Natural killer cell (primary cell): Measurements from ENCODE around the gene PDPN. TPM values are rescaled to one million over a fixed set of nuclear protein-coding genes. Genes with fewer than 3 reads are reported as not detected.

ENCODE experiments used
- ATAC-seq, 3 donors: fragments of 150-1000 bp in 2 of 3; fragments of 200-7000 bp in 1 of 3; cut with Tn5 transposase; 1 replicate in 1 of 3; 2 replicates in 2 of 3; pipeline ENCODE4 v1.10.0; 2021; ENCODE audit warnings: mild to moderate bottlenecking in 2 of 3, moderate library complexity in 2 of 3
- DNase-seq, 2 donors: peaks; one replicate each; pipeline versions ENCODE4 v3.0.0 to v3.0.0-alpha.2; 2013 to 2021; ENCODE audit warnings: mixed read lengths in 1 of 2
- H3K27ac ChIP-seq: one replicate; pipeline ENCODE4 v1.5.1; 2013; ENCODE audit warnings: mild to moderate bottlenecking, low read length
- H3K27me3 ChIP-seq: one replicate; pipeline ENCODE4 v1.6.1; 2013; ENCODE audit warnings: low read length; ENCODE audit not compliant: control insufficient read depth, insufficient read depth
- H3K36me3 ChIP-seq: one replicate; pipeline ENCODE4 v1.6.1; 2013; ENCODE audit warnings: low read length; ENCODE audit not compliant: control insufficient read depth, insufficient read depth
- H3K4me1 ChIP-seq: one replicate; pipeline ENCODE4 v1.6.1; 2013; ENCODE audit warnings: low read length; ENCODE audit not compliant: control insufficient read depth, insufficient read depth
- H3K4me3 ChIP-seq: one replicate; pipeline ENCODE4 v1.5.1; 2013; ENCODE audit warnings: low read length
- H3K9me3 ChIP-seq: one replicate; pipeline ENCODE4 v1.6.1; 2013; ENCODE audit warnings: low read length; ENCODE audit not compliant: control insufficient read depth, insufficient read depth
- H3K27ac Mint-ChIP-seq, 2 donors: one replicate each; pipeline ENCODE4 v1.8.0; 2022; ENCODE audit warnings: mild to moderate bottlenecking in 2 of 2, mixed read lengths in 2 of 2, moderate library complexity in 1 of 2
- H3K27me3 Mint-ChIP-seq, 2 donors: one replicate each; pipeline ENCODE4 v1.8.0; 2022; ENCODE audit warnings: low read depth in 2 of 2, mixed read lengths in 2 of 2
- H3K36me3 Mint-ChIP-seq: one replicate; pipeline ENCODE4 v1.8.0; 2022; ENCODE audit warnings: mixed read lengths
- H3K4me1 Mint-ChIP-seq, 2 donors: one replicate each; pipeline ENCODE4 v1.8.0; 2022; ENCODE audit warnings: mixed read lengths in 2 of 2
- H3K4me3 Mint-ChIP-seq: one replicate; pipeline ENCODE4 v1.8.0; 2022; ENCODE audit warnings: mild to moderate bottlenecking, moderate library complexity, mixed read lengths
- H3K9me3 Mint-ChIP-seq, 2 donors: one replicate each; pipeline ENCODE4 v1.8.0; 2022; ENCODE audit warnings: mixed read lengths in 2 of 2
- CTCF ChIP-seq: fragments of 200-600 bp; IDR thresholded peaks from one replicate; pipeline ENCODE4 v1.8.0; 2022; ENCODE audit warnings: antibody characterized with exemption
- WGBS: methylation state at CpG from one replicate; pipeline ENCODE4 v1.1.7; 2013; ENCODE audit warnings: missing lambda C conversion rate; ENCODE audit not compliant: insufficient coverage; 5-methylcytosine and 5-hydroxymethylcytosine counted together
- intact Hi-C: fragments of 100-400 bp; cut with micrococcal nuclease; formaldehyde crosslinking; loops from one replicate; pipeline ENCODE4 v1.14.2; 2022
- total RNA-seq, 4 donors: library from RNA; stranded (reverse); fragments of 120-200 nt in 1 of 4; gene quantifications; one replicate each; pipeline versions ENCODE4 v1.2.3 to v1.2.4, GENCODE V29; 2013 to 2022

PDPN gene
- total RNA-seq, 3 donors from 2014 or later (not counting 1 experiment from before 2014, with no cell fraction given) = not detected

GRCh38 chr1:13581446-13581845, 2.2 kb upstream of the PDPN start:
- Histone ChIP-seq H3K27me3 (peaks cover 11% of the 10 kb centered on the region), H3K27ac (no peak overlapping the region), H3K4me1 (no peaks in the 10 kb centered on the region), H3K9me3 (no peaks in the 10 kb centered on the region), H3K4me3 (no peak overlapping the region), H3K36me3 (no peaks in the 10 kb centered on the region)
- Mint-ChIP-seq H3K27ac (no peak overlapping the region), H3K9me3 (no peaks in the 10 kb centered on the region), H3K4me1 (no peaks in the 10 kb centered on the region), H3K4me3 (no peak overlapping the region), H3K36me3 (no peaks in the 10 kb centered on the region), H3K27me3 (peaks cover 51 to 54% of the 10 kb centered on the region in 2 donors)
- ATAC-seq = no peak
- TF ChIP-seq CTCF = no peak
- intact Hi-C loops = no loop called here
- DNase-seq = no peak
- WGBS = 71% methylated on average over 5 of the region's 5 CpGs

DNA sequence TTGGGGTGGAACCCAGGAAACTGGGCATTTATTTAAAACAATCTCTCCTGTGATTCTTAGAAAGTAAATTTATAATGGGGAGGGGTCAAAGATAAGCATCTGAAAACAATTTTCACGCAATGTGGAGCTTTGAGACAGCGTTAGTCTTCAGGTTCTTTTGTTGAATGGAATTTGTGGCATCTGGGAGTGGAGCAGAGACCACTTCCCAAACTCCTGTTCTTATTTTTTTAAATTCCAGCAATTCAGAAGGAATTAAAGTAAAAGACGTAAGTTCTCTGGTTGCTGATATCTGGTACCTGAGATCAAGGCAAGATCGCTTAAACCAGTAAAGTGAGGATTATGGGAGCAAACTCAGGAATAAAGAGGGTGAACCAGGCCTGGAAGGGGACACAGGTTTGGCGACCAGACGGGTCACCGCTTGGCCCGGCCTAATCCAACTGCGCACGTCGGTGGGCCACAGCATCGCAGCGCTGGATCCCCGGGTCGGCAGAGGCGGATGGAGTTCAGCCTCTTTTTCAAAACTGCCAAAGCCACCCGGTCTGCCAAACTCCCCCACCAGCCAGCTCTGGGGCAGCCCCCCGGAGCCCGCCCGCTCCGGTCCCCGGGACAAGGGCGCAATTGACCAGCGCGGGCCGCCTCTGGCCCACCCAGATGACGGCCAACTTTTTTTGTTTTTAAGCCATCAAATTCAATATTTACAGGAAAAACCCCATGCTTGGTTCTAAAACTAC, 754 bp upstream of the PDPN start:
- Histone ChIP-seq H3K4me1 (no peaks in the 10 kb centered on the region), H3K36me3 (no peaks in the 10 kb centered on the region), H3K27me3 (peaks cover 15% of the 10 kb centered on the region), H3K4me3 (no peak overlapping the region), H3K9me3 (no peaks in the 10 kb centered on the region), H3K27ac (no peak overlapping the region)
- intact Hi-C loops = no loop called here
- H3K9me3 Mint-ChIP-seq = no peaks in the 10 kb centered on the region
- ATAC-seq = no peak
- 28% methylated on average over 27 of the region's 27 CpGs for WGBS
- no peaks in the 10 kb centered on the region for H3K36me3 Mint-ChIP-seq
- no peak overlapping the region for H3K27ac Mint-ChIP-seq
- H3K27me3 Mint-ChIP-seq = peaks cover 50 to 51% of the 10 kb centered on the region in 2 donors
- H3K4me3 Mint-ChIP-seq = no peak overlapping the region
- DNase-seq = no peak
- TF ChIP-seq CTCF = no peak
- H3K4me1 Mint-ChIP-seq = no peaks in the 10 kb centered on the region

GRCh38 chr1:13583966-13584791, 547 bp downstream of the PDPN start:
- H3K36me3 Mint-ChIP-seq = no peaks in the 10 kb centered on the region
- intact Hi-C loops = no loop called here
- Histone ChIP-seq H3K27me3 (peaks cover 15% of the 10 kb centered on the region), H3K27ac (no peak overlapping the region), H3K4me1 (no peaks in the 10 kb centered on the region), H3K9me3 (no peaks in the 10 kb centered on the region), H3K36me3 (no peaks in the 10 kb centered on the region), H3K4me3 (no peak overlapping the region)
- 16% methylated on average over 47 of the region's 47 CpGs for WGBS
- H3K27me3 Mint-ChIP-seq = peaks cover 50 to 52% of the 10 kb centered on the region in 2 donors
- no peak for TF ChIP-seq CTCF
- H3K4me1 Mint-ChIP-seq = no peaks in the 10 kb centered on the region
- H3K4me3 Mint-ChIP-seq = no peak overlapping the region
- H3K27ac Mint-ChIP-seq = no peak overlapping the region
- no peaks in the 10 kb centered on the region for H3K9me3 Mint-ChIP-seq
- DNase-seq (no peak), ATAC-seq (no peak)
